H1 (cell line): ENCODE data around the gene KRT32. TPM values are rescaled to one million over a fixed set of nuclear protein-coding genes. Genes with fewer than 3 reads are reported as not detected.

ENCODE experiments used
- CTCF ChIA-PET: fragments of 300-600 bp; sonication (Branson Sonifier 250); formaldehyde crosslinking; loops from one replicate; lab custom pipeline; 2021; ENCODE audit not compliant: partially characterized antibody; lab: Charles Lee
- POLR2A ChIA-PET: fragments of 300-600 bp; sonication (Branson Sonifier 250); formaldehyde crosslinking; loops from one replicate; lab custom pipeline; 2021; ENCODE audit warnings: inconsistent platforms; ENCODE audit not compliant: partially characterized antibody; lab: Charles Lee
- DNase-seq, 2 experiments: peaks; one replicate each; pipeline versions ENCODE4 v3.0.0 to v3.0.0-alpha.2; 2010 to 2022; ENCODE audit warnings: low spot score in 2 of 2, low read depth in 1 of 2, mixed read lengths in 1 of 2
- FAIRE-seq: peaks from 2 replicates; lab custom pipeline; 2011; peaks lifted over from hg19 to GRCh38; lab: Jason Lieb, UNC
- H2AFZ ChIP-seq: 2 replicates; pipeline ENCODE4 v1.8.1; 2012; ENCODE audit warnings: low read length, inconsistent platforms
- H2AK5ac ChIP-seq: 2 replicates; pipeline ENCODE4 v1.6.1; 2013; ENCODE audit warnings: low read depth, low read length
- H2BK120ac ChIP-seq: replicated peaks from 2 replicates; pipeline ENCODE3; 2013; ENCODE audit warnings: low read depth, low read length, inconsistent platforms
- H2BK12ac ChIP-seq: 2 replicates; pipeline ENCODE4 v1.6.1; 2013; ENCODE audit warnings: low read depth, low read length
- H2BK15ac ChIP-seq: 2 replicates; pipeline ENCODE4 v1.6.1; 2013; ENCODE audit warnings: low read length
- H2BK20ac ChIP-seq: 2 replicates; pipeline ENCODE4 v1.6.1; 2013; ENCODE audit warnings: low read length
- H2BK5ac ChIP-seq: 2 replicates; pipeline ENCODE4 v1.6.1; 2013; ENCODE audit warnings: low read depth, low read length
- H3K14ac ChIP-seq: 2 replicates; pipeline ENCODE4 v1.6.1; 2013; ENCODE audit warnings: inconsistent platforms; ENCODE audit not compliant: insufficient read length
- H3K18ac ChIP-seq: 2 replicates; pipeline ENCODE4 v1.6.1; 2013; ENCODE audit warnings: low read length; ENCODE audit errors: extremely low read depth
- H3K23ac ChIP-seq: 2 replicates; pipeline ENCODE4 v1.6.1; 2013; ENCODE audit warnings: inconsistent platforms; ENCODE audit not compliant: insufficient read length
- H3K23me2 ChIP-seq: 2 replicates; pipeline ENCODE4 v1.6.1; 2013; ENCODE audit warnings: low read depth, low read length
- H3K27ac ChIP-seq: 2 replicates; pipeline ENCODE4 v1.6.1; 2011; ENCODE audit warnings: low read depth, low read length, inconsistent platforms
- H3K27me3 ChIP-seq, 4 experiments: replicated peaks in 1 of 4; 1 replicate in 1 of 4; 2 replicates in 3 of 4; pipeline versions ENCODE4 v1.6.1 to v1.8.1; 2011 to 2013; ENCODE audit warnings: low read length in 3 of 4, mild to moderate bottlenecking in 3 of 4, inconsistent platforms in 2 of 4, mixed read lengths in 2 of 4, moderate library complexity in 1 of 4; ENCODE audit not compliant: control insufficient read depth in 3 of 4, insufficient read depth in 3 of 4; ENCODE audit errors: extremely low read depth in 1 of 4
- H3K36me3 ChIP-seq, 4 experiments: 2 replicates each; pipeline versions ENCODE4 v1.6.1 to v1.8.1; 2011 to 2013; ENCODE audit warnings: mild to moderate bottlenecking in 4 of 4, low read length in 3 of 4, moderate library complexity in 2 of 4, control low read depth in 1 of 4, inconsistent platforms in 1 of 4; ENCODE audit not compliant: insufficient read depth in 4 of 4, control insufficient read depth in 2 of 4
- H3K4ac ChIP-seq: replicated peaks from 2 replicates; pipeline ENCODE3; 2013; ENCODE audit warnings: low read length, low read depth, mixed read lengths, inconsistent platforms; ENCODE audit not compliant: insufficient read length
- H3K4me1 ChIP-seq, 4 experiments: replicated peaks in 1 of 4; 1 replicate in 1 of 4; 2 replicates in 3 of 4; pipeline versions ENCODE4 v1.6.1 to v1.8.1; 2011 to 2013; ENCODE audit warnings: low read length in 3 of 4, inconsistent platforms in 2 of 4, mixed read lengths in 1 of 4; ENCODE audit not compliant: insufficient read depth in 4 of 4, control insufficient read depth in 3 of 4
- H3K4me2 ChIP-seq, 2 experiments: 2 replicates each; pipeline versions ENCODE4 v1.6.1 to v1.8.1; 2011 to 2013; ENCODE audit warnings: low read depth in 2 of 2, low read length in 2 of 2, control low read depth in 1 of 2, inconsistent platforms in 1 of 2, mild to moderate bottlenecking in 1 of 2; ENCODE audit not compliant: insufficient read depth in 1 of 2
- H3K4me3 ChIP-seq, 4 experiments: fragments of 200-600, 300-600 bp in 1 of 4; sonication (generic), shearing (Covaris generic), sonication (Bioruptor Twin) in 1 of 4; 2 replicates each; pipeline versions ENCODE4 v1.5.1 to v1.8.1; 2011 to 2016; ENCODE audit warnings: low read length in 4 of 4, low read depth in 3 of 4, control low read depth in 2 of 4, inconsistent platforms in 2 of 4, mild to moderate bottlenecking in 2 of 4, mixed read lengths in 1 of 4, moderate library complexity in 1 of 4; ENCODE audit not compliant: insufficient read depth in 2 of 4; ENCODE audit errors: extremely low read depth in 1 of 4
- H3K56ac ChIP-seq: replicated peaks from 2 replicates; pipeline ENCODE3; 2013; ENCODE audit warnings: low read depth, mild to moderate bottlenecking, mixed read lengths, low read length, inconsistent platforms; ENCODE audit not compliant: insufficient read length
- H3K79me1 ChIP-seq: 2 replicates; pipeline ENCODE4 v1.6.1; 2013; ENCODE audit warnings: low read depth, low read length, control low read depth
- H3K79me2 ChIP-seq, 2 experiments: 2 replicates each; pipeline versions ENCODE4 v1.6.1 to v1.8.1; 2012 to 2013; ENCODE audit warnings: low read length in 2 of 2, mild to moderate bottlenecking in 2 of 2, inconsistent platforms in 1 of 2; ENCODE audit not compliant: insufficient read depth in 2 of 2, control insufficient read depth in 1 of 2
- H3K9ac ChIP-seq, 4 experiments: replicated peaks in 1 of 4; 1 replicate in 1 of 4; 2 replicates in 3 of 4; pipeline versions ENCODE4 v1.6.1 to v1.8.1; 2011 to 2013; ENCODE audit warnings: low read depth in 3 of 4, low read length in 3 of 4, control low read depth in 2 of 4, mild to moderate bottlenecking in 2 of 4, moderate library complexity in 2 of 4, inconsistent platforms in 1 of 4; ENCODE audit errors: extremely low read depth in 1 of 4
- H3K9me3 ChIP-seq, 2 experiments: 2 replicates each; pipeline versions ENCODE4 v1.6.1 to v1.8.1; 2012 to 2013; ENCODE audit warnings: mild to moderate bottlenecking in 2 of 2, moderate library complexity in 2 of 2, control low read depth in 1 of 2, inconsistent platforms in 1 of 2, low read depth in 1 of 2, low read length in 1 of 2, mixed read lengths in 1 of 2; ENCODE audit not compliant: insufficient read depth in 2 of 2
- H4K20me1 ChIP-seq, 2 experiments: replicated peaks in 1 of 2; 2 replicates each; pipeline versions ENCODE3 to v1.8.1; 2011 to 2013; ENCODE audit warnings: inconsistent platforms in 2 of 2, low read length in 2 of 2, mild to moderate bottlenecking in 1 of 2; ENCODE audit not compliant: insufficient read depth in 2 of 2, control insufficient read depth in 1 of 2
- H4K5ac ChIP-seq: 2 replicates; pipeline ENCODE4 v1.6.1; 2013; ENCODE audit warnings: low read length, low read depth, mixed read lengths, inconsistent platforms; ENCODE audit not compliant: insufficient read length
- H4K8ac ChIP-seq: 2 replicates; pipeline ENCODE4 v1.8.0; 2013; ENCODE audit warnings: mild to moderate bottlenecking, moderate library complexity, low read length, inconsistent platforms; ENCODE audit not compliant: insufficient read depth; ENCODE audit errors: extremely low read depth
- H4K91ac ChIP-seq: replicated peaks from 2 replicates; pipeline ENCODE3; 2013; ENCODE audit warnings: low read length, mixed read lengths, inconsistent platforms; ENCODE audit not compliant: insufficient read length
- CHD2 ChIP-seq: IDR thresholded peaks from 2 replicates; pipeline ENCODE4 v1.6.1; 2012; ENCODE audit warnings: low read length, improper control_type of control experiment
- CTCF ChIP-seq, 3 experiments: IDR thresholded peaks; 1 replicate in 2 of 3; 2 replicates in 1 of 3; pipeline versions ENCODE4 v1.5.1 to v1.6.1; 2011; ENCODE audit warnings: low read length in 3 of 3, mild to moderate bottlenecking in 3 of 3, inconsistent platforms in 2 of 3, low read depth in 1 of 3, moderate library complexity in 1 of 3; ENCODE audit not compliant: insufficient read depth in 1 of 3; ENCODE audit errors: control extremely low read depth in 1 of 3
- HDAC2 ChIP-seq, 2 experiments: fragments of 300-600 bp in 1 of 2; sonication (generic) in 1 of 2; IDR thresholded peaks; 2 replicates each; pipeline ENCODE4 v1.6.1; 2011 to 2012; ENCODE audit warnings: low read depth in 2 of 2, low read length in 2 of 2, mild to moderate bottlenecking in 2 of 2, moderate library complexity in 2 of 2, borderline replicate concordance in 1 of 2, inconsistent platforms in 1 of 2
- MAX ChIP-seq: IDR thresholded peaks from 2 replicates; pipeline ENCODE4 v1.6.1; 2012; ENCODE audit warnings: inconsistent platforms
- SP2 ChIP-seq: IDR thresholded peaks from 2 replicates; pipeline ENCODE4 v1.6.1; 2012; ENCODE audit warnings: mild to moderate bottlenecking, low read length, inconsistent platforms
- TCF12 ChIP-seq: IDR thresholded peaks from 2 replicates; pipeline ENCODE4 v1.6.1; 2011; ENCODE audit warnings: low read depth, mild to moderate bottlenecking, low read length
- WGBS, 2 experiments: shearing (Covaris generic) in 1 of 2; methylation state at CpG; one replicate each; pipeline versions ENCODE4 v1.1.6 to v1.1.7; 2013 to 2015; ENCODE audit warnings: low lambda C conversion rate in 2 of 2, mixed read lengths in 2 of 2, inconsistent platforms in 1 of 2, low coverage in 1 of 2, missing lambda C conversion rate in 1 of 2; ENCODE audit not compliant: insufficient replicate concordance in 2 of 2, insufficient coverage in 1 of 2, insufficient read length in 1 of 2; ENCODE audit errors: extremely low coverage in 1 of 2, missing lambda C conversion rate in 1 of 2; 5-methylcytosine and 5-hydroxymethylcytosine counted together
- polyA plus RNA-seq, 7 experiments: library from polyadenylated mRNA; depleted of rRNA in 3 of 7; stranded (reverse) in 5 of 7; unstranded in 2 of 7; fragments of >200 nt in 5 of 7; fragments of 200-250 nt in 2 of 7; gene quantifications; 1 replicate in 5 of 7; 2 replicates in 1 of 7; 4 replicates in 1 of 7; pipeline versions ENCODE4 v1.2.1 to v1.2.3, GENCODE V29; 2011 to 2013; ENCODE audit warnings: missing spikeins in 2 of 7, mixed read lengths in 2 of 7
- total RNA-seq: library from RNA; stranded (reverse); fragmentation: NEBNext Ultra II Directional; extraction: Animal tissue kit (Norgen Biotek cat#: 25700); gene quantifications from 2 replicates; pipeline ENCODE4 v1.2.1, GENCODE V29; 2021
- TF ChIP-seq, protein P1 (sequence below): IDR thresholded peaks from 2 replicates; pipeline ENCODE4 v1.6.1; 2012; ENCODE audit warnings: inconsistent platforms

KRT32 gene
- total and polyA plus RNA-seq, 2 of the 8 experiments (the other 6 are each of a cell fraction or from before 2014, with no cell fraction given), result not detected

DNA sequence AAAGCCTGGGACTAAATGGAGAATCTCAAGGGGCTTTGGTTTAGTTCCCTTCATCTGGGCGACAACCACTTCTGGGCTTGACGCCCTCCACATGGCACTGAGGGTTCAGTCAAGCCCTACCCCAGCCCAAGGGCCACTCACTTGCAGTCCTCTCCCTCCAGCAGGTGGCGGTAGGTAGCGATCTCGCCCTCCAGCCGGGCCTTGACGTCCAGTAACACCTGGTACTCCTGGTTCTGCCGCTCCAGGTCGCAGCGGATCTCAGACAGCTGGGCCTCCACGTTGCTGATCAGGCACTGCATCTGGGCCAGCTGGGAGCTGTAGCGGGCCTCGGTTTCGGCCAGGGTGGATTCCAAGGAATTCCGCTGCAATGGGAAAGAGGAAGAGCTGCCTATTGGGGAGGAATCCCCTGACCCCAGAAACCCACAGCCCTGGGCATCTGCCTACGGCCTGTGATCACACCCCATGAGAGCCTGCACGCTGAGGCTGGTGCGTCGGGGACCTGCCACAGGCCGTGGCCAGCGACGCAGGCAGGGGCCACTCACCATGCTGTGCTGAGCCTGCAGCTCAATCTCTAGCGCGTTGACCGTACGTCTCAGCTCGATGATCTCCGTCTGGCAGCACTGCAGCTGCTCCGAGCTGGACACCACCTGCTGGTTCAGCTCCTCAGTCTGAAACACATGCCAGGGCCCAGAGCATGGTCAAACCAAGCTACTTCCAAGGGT, 19.8 kb upstream of the KRT32 start:
- peak overlapping the region; percentile 72; the same call in 1 of the 2 replicates for H2AFZ ChIP-seq
- DNase-seq, result peak; percentile 59 to 97
- H3K27me3 ChIP-seq, result peaks cover 0 to 12% (median 6%) of the 10 kb centered on the region in 4 experiments; a peak in 6 of 7 replicates
- H2BK20ac ChIP-seq, result no peak overlapping the region
- H3K18ac ChIP-seq, result no peak overlapping the region
- no peaks in the 10 kb centered on the region for H4K20me1 ChIP-seq
- no peak overlapping the region for H4K91ac ChIP-seq
- no peak for FAIRE-seq
- H3K23ac ChIP-seq, result no peak overlapping the region
- no peak overlapping the region for H3K27ac ChIP-seq
- H3K56ac ChIP-seq, result no peak overlapping the region
- H3K4ac ChIP-seq, result no peak overlapping the region
- no peaks in the 10 kb centered on the region for H3K79me1 ChIP-seq
- H3K9me3 ChIP-seq, result no peaks in the 10 kb centered on the region
- H2BK12ac ChIP-seq, result peak overlapping the region; percentile 65; the same call in 1 of the 2 replicates
- CTCF ChIA-PET, result interaction anchor here (0.6 to 33.9 kb wide), 49 partner anchors 6 to 883 kb away, joined by 3 to 427 read pairs (median 4); partner anchors contain the start of genes KRT13, KRT15, KRT19 and KRT33B
- WGBS, 2 experiments, result 61% methylated on average over 27 of the region's 29 CpGs; no CpG with 5 or more reads in 1 of the 2 experiments
- H3K36me3 ChIP-seq, result no peaks in the 10 kb centered on the region
- H2BK5ac ChIP-seq, result no peak overlapping the region
- H4K8ac ChIP-seq, result peak overlapping the region; percentile 52; the same call in 1 of the 2 replicates
- H3K4me1 ChIP-seq, result no peaks in the 10 kb centered on the region; a peak in 2 of 7 replicates
- no peak overlapping the region for H2BK120ac ChIP-seq
- H3K14ac ChIP-seq, result no peak overlapping the region
- H3K79me2 ChIP-seq, result no peaks in the 10 kb centered on the region
- no peak overlapping the region for H4K5ac ChIP-seq
- POLR2A ChIA-PET, result interaction anchor here (0.8 to 1.4 kb wide), 2 partner anchors 41 to 48 kb away, joined by 3 to 9 read pairs; partner anchors contain the start of gene KRT19
- no peak overlapping the region for H2BK15ac ChIP-seq
- no peak overlapping the region for H3K4me2 ChIP-seq
- no peak overlapping the region for H3K4me3 ChIP-seq
- no peak overlapping the region for H3K9ac ChIP-seq
- no peak overlapping the region for H2AK5ac ChIP-seq
- H3K23me2 ChIP-seq, result no peaks in the 10 kb centered on the region
- TF ChIP-seq SP2 (no peak), CTCF (IDR thresholded peaks at IDR 0.05; ENCODE audit: control extremely low read depth in 1 of 3, insufficient read depth in 1 of 3, low read depth in 1 of 3, low read length in 3 of 3) (peak; percentile 90 to 98 (median 93)), MAX (peak; percentile 94), CHD2 (0 out of 2 replicates have a peak, but pooled peaks have one; percentile 13), TCF12 (peak; percentile 66; the same call in 1 of the 2 replicates), HDAC2 (IDR thresholded peaks at IDR 0.05; ENCODE audit: borderline replicate concordance in 1 of 2, low read depth in 2 of 2, low read length in 2 of 2) (no peak)
- TF ChIP-seq, protein P1, sequence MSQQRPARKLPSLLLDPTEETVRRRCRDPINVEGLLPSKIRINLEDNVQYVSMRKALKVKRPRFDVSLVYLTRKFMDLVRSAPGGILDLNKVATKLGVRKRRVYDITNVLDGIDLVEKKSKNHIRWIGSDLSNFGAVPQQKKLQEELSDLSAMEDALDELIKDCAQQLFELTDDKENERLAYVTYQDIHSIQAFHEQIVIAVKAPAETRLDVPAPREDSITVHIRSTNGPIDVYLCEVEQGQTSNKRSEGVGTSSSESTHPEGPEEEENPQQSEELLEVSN, result peak; percentile 89
